Pons (tissue), 1 donor: ENCODE measurements around the gene EIF5A2.
"Not testable (repeated sequence)": the region's sequence is repeated elsewhere in the genome, so short reads cannot be mapped to it uniquely, and the experiment has no call there.

ENCODE experiments used
- DNase-seq: peaks from one replicate; pipeline ENCODE4 v3.0.0-alpha.2; 2016; ENCODE audit warnings: low spot score

Gene EIF5A2

DNA sequence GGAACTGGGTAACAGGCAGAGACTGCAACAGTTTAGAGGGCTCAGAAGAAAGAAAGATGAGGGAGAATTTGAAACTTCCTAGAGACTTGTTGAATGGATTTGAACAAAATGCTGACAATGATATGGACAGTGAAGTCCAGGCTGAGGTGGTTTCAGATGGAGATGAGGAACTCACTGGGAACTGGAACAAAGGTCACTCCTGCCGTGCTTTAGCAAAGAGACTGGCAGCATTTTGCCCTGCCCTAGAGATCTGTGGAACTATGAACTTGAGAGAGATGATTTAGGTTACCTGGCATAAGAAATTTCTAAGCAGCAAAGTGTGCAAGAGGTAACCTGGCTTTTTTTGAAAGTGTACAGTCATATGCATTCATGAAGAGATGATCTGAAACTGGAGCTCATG, 11.7 kb downstream of the EIF5A2 start:
- DNase-seq: no peak

GRCh38 chr3:170896333-170896732, 12.1 kb downstream of the EIF5A2 start:
- DNase-seq: not testable (repeated sequence)

GRCh38 chr3:170893895-170894294, 14.5 kb downstream of the EIF5A2 start:
- no peak for DNase-seq

- DNase-seq: no peak
Measured at GRCh38 chr3:170889630-170890029, 18.8 kb downstream of the EIF5A2 start.

DNA sequence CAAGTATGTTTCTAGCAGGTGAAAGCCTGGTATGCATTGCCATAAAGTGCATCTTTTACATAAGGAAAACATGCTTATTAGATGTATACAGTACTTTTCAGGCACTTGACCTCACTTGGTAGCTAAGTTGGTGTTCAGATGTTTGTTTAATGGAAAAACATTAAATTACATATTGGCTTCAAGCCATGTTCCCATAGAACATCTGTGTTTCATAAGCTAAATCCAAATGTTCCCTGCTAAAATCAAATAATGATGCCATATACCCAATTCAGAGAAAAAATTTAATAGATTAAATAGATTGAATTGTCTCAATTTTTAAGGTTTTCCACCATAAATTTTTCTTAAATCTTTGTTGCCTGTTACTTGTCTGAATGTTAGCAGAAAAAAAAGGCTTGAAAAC, 19.3 kb downstream of the EIF5A2 start:
- no peak for DNase-seq

- not testable (repeated sequence) for DNase-seq
Measured at GRCh38 chr3:170884109-170884930, 24.1 kb downstream of the EIF5A2 start.

DNA sequence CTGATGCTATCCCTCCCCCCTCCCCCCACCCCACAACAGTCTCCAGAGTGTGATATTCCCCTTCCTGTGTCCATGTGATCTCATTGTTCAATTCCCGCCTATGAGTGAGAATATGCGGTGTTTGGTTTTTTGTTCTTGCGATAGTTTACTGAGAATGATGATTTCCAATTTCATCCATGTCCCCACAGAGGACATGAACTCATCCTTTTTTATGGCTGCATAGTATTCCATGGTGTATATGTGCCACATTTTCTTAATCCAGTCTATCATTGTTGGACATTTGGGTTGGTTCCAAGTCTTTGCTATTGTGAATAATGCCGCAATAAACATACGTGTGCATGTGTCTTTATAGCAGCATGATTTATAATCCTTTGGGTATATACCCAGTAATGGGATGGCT, 29.7 kb downstream of the EIF5A2 start:
- not testable (repeated sequence) for DNase-seq

- not testable (repeated sequence) for DNase-seq
Measured at GRCh38 chr3:170877311-170877710, 31.1 kb downstream of the EIF5A2 start.

DNA sequence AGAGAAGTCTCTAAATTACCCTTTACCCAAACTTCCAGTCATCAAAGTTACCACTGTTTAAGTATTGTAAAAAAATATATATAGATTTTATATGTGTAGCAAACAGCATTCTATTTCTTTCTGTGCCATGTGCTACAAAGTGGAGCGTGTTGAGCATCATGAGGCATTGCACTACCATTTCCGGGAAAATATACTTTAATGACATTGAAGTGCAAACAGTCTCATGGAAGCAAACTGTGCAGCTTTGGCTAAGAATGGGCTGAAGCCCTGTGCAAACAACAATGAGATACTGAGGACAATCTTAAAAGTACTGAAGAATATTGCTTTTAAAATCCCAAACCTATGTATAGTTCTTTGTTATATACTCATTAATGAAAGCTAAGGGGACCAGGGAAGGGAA, 31.9 kb downstream of the EIF5A2 start:
- DNase-seq: no peak

GRCh38 chr3:170869645-170870593, 38.5 kb downstream of the EIF5A2 start, which contains the start of gene RPL22L1:
RPL22L1 (minus strand) TSS chr3:170870195; CDS start chr3:170870167, 28 bp downstream.
- peak; percentile 95 for DNase-seq

GRCh38 chr3:170869239-170869590, 39.2 kb downstream of the EIF5A2 start:
- DNase-seq: peak; percentile 25

GRCh38 chr3:170868577-170869238, 39.7 kb downstream of the EIF5A2 start:
- DNase-seq: no peak

DNA sequence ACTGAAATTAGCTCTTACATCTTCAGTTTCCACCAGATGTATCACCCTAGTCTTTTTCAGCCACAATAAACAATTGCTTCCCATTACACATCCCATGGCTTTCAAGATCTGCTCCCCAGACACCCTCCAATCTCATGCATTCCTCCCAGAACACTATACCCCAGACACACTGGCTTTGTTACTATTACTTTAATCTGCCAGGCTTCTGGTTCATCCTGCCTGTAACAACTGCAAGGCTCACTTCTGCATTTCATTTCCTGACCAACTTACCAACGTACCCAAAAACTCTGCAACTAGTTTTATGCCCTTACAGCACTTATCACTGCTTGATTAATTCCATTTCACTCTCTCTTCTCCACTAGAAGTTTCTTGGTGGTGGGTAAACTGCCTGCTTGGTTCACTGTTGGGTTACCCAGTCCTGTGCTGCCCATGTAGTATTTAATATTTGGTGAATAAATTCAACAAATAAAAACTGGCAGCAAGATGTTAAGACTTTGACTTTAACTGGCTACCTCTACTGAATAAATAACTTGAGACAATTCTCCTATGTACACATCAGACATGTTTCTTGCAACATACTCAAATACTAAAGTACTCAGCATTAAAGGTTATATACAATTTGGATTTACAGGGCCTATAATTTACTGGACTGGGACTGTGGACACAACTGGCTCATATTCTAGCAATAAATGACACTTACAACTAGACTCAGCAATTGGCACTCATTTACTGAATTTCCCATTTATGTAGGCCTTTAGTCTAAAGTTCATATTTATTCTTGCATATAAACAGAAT, 41.1 kb downstream of the EIF5A2 start:
- DNase-seq: peak; percentile 17

- DNase-seq: no peak
Measured at GRCh38 chr3:170866499-170866898, 41.9 kb downstream of the EIF5A2 start.

DNA sequence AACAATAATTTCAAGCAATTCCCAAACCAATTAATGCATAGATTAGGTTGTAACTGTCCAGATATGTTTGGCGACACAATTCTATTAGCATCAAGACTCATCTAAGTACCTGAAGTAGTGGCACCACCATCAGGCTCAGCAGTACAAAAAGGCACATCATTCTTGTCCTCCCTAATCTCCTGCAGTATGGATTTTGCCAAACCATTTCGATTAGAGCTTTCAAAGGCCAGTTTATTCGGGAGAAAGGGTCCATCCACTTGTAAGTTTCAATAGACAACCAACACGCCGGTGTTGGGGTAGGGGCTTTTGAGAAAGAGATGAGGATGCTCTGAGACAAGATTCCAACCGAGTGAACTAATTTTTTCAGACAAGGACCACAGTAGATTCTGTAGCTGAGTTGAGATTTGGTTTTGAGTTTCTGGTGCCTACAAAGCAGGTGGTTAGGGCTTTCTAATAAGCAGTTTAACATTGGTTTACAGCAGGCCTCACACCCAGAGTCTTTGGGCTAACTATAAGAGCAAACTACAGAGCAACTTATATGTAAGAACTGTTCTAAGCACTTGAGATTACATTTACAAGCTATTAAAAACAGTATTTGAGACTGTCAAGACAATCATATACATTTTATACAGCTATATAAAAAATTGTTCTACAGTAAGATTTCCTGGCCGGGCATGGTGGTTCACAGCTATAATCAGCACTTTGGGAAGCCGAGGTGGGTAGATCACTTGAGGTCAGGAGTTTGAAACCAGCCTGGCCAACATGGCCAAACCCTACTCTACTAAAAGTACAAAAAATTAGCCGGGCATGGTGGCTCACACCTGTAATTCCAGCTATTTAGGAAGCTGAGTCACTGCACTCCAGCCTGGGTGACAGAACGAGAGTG, 43.0 kb downstream of the EIF5A2 start:
- DNase-seq: no peak

GRCh38 chr3:170864525-170865208, 43.8 kb downstream of the EIF5A2 start:
- no peak for DNase-seq

DNA sequence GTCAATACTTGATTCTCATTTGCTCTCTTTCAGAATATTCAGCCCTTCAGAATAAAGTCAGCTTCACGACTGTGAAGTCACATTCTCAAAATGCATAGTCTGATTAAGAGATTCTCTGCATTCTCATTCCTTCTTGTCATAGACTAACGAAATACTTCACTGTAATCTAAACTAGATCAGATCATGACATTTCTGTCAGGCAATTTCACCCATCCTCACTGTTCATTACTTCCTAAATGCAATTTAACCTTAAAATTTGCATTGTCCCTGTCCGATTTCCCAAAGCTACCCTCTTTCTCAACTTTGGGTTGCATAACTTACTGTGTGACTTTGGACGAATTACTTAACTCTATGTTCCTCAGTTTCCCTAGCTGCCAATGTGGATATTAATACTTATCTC, 44.6 kb downstream of the EIF5A2 start:
- no peak for DNase-seq

DNA sequence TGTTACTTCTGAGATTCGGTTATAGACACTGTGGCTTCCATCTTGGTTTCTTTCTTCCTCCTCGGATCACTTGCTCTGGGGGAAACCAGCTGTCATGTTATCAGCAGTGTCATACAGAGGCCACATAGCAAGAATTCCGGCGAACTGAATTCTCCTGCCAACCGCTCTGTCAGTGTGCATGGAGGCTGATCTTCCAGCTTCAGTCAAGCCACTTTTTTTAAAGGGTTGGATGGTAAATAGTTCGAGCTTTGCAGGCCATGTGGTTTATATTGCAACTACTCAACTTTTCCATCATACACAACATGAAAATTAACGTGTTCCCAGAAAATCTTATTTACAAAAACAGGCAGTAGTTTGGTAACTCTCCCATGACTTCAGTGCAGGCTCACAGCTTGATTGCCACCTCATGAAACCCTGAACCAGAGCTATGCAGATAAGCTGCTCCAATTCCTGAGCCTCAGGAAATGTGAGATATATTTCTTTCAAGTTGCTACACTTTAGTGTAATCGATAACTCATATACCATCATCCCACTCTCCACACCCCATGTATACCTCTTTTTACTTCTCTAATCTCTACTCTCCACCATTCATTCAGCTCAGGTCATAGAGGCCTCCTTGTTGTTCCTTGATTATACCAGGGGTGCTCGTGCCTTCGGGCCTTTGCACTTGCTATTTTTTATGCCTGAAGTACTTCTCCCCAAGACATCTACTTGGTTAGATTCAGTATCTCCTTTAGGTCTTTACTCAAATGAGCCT, 45.6 kb downstream of the EIF5A2 start:
- DNase-seq: no peak

DNA sequence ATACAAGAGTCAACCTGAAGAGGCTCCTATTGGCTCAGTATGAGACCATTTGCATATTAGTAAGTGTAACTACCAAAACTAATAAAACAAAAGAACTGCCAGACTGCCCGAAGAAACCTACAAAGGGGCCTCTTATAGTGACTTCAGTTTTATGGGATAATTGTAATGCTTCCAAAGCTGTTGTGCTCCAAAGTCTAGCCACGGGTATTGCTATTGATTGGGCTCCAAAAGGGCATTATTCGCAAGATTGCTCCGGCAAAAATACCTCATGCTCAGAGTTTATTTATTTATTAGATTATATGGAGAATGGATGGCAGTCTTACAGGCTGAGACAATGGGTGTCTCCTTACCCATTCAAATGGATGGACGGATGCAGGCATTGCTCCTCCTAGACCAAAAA, 49.8 kb downstream of the EIF5A2 start:
- DNase-seq: no peak
